Measurements from ENCODE around the gene TOLLIP. TPM values are rescaled to one million over a fixed set of nuclear protein-coding genes. Genes with fewer than 3 reads are reported as not detected.

The TOLLIP gene
- total and polyA plus RNA-seq, 2 of the 4 experiments (the other 2 are of a cell fraction), result 19.7 to 42.9 TPM

DNA sequence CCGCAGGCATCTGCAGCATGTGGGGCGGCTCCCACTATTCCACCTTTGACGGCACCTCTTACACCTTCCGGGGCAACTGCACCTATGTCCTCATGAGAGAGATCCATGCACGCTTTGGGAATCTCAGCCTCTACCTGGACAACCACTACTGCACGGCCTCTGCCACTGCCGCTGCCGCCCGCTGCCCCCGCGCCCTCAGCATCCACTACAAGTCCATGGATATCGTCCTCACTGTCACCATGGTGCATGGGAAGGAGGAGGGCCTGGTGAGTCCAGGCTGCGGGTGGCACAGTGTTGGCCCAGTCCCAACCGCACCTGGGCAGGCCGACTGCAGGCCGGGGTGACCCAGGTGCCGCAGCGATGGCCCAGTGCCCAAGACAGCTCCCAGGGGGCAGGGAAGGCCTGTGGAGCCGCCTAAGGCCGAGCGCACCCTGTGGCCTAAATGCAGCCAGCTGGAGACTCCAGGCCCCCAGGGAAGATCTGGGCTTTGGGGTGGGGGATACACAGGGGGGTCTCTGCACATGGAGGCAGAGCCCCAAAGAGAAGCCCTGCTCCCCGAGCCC lies 55.3 kb downstream of the TOLLIP start:
- H3K23ac ChIP-seq (ENCODE audit: low read depth, low read length), result no peak overlapping the region
- dilution Hi-C loops (cut with HindIII; ENCODE audit: low sequenced_read_pairs, unreplicated experiment) (no loop called here), intact Hi-C loops (cut with micrococcal nuclease) (no loop called here), in situ Hi-C loops (cut with MboI; ENCODE audit: low sequenced_read_pairs) (no loop called here)
- no peak overlapping the region for H2AK5ac ChIP-seq (ENCODE audit: low read depth, low read length)
- H2BK120ac ChIP-seq (ENCODE audit: low read depth, low read length), result no peak overlapping the region
- H3K4me2 ChIP-seq (ENCODE audit: low read depth, low read length), result no peak overlapping the region
- no peak overlapping the region for H2BK15ac ChIP-seq (ENCODE audit: low read depth, low read length)
- no peaks in the 10 kb centered on the region for H3K27me3 ChIP-seq (ENCODE audit: control insufficient read depth, insufficient read depth, low read length)
- H3K36me3 ChIP-seq (ENCODE audit: control insufficient read depth, insufficient read depth, low read length), result no peaks in the 10 kb centered on the region
- H4K20me1 ChIP-seq (ENCODE audit: insufficient read depth, low read length), result no peaks in the 10 kb centered on the region
- H3K9me3 ChIP-seq (ENCODE audit: control insufficient read depth, insufficient read depth, low read length), result peaks cover 12% of the 10 kb centered on the region; the same call in 1 of the 2 replicates
- no peak overlapping the region for H4K8ac ChIP-seq (ENCODE audit: low read depth in 2 of 2, low read length in 2 of 2)
- H3K4me1 ChIP-seq (ENCODE audit: control insufficient read depth, insufficient read depth, low read length), result no peaks in the 10 kb centered on the region
- no peak overlapping the region for H2AFZ ChIP-seq (replicated peaks; ENCODE audit: low read length, poor library complexity)
- TF ChIP-seq NFE2L2 (IDR thresholded peaks at IDR 0.05; ENCODE audit: low read depth, low read length) (no peak), CEBPB (IDR thresholded peaks at IDR 0.05; ENCODE audit: low read depth, low read length) (no peak), BHLHE40 (IDR thresholded peaks at IDR 0.05; ENCODE audit: low read depth, low read length) (no peak), USF2 (IDR thresholded peaks at IDR 0.05; ENCODE audit: low read depth, low read length) (no peak), SMC3 (IDR thresholded peaks at IDR 0.05; ENCODE audit: low read depth, low read length) (no peak), RFX5 (IDR thresholded peaks at IDR 0.05; ENCODE audit: low read depth, low read length) (no peak), FOS (IDR thresholded peaks at IDR 0.05; ENCODE audit: low read depth, low read length) (no peak), MAFK (IDR thresholded peaks at IDR 0.05; ENCODE audit: low read depth, low read length) (no peak), CHD1 (IDR thresholded peaks at IDR 0.05; ENCODE audit: low read depth, low read length) (no peak), RCOR1 (IDR thresholded peaks at IDR 0.05; ENCODE audit: insufficient replicate concordance, low read length) (no peak), MAZ (IDR thresholded peaks at IDR 0.05; ENCODE audit: borderline replicate concordance, low read depth, low read length) (no peak), RAD21 (IDR thresholded peaks at IDR 0.05; ENCODE audit: low read length) (no peak), MXI1 (IDR thresholded peaks at IDR 0.05; ENCODE audit: borderline replicate concordance, low read depth, low read length) (no peak)
- TF ChIP-seq, protein P1, sequence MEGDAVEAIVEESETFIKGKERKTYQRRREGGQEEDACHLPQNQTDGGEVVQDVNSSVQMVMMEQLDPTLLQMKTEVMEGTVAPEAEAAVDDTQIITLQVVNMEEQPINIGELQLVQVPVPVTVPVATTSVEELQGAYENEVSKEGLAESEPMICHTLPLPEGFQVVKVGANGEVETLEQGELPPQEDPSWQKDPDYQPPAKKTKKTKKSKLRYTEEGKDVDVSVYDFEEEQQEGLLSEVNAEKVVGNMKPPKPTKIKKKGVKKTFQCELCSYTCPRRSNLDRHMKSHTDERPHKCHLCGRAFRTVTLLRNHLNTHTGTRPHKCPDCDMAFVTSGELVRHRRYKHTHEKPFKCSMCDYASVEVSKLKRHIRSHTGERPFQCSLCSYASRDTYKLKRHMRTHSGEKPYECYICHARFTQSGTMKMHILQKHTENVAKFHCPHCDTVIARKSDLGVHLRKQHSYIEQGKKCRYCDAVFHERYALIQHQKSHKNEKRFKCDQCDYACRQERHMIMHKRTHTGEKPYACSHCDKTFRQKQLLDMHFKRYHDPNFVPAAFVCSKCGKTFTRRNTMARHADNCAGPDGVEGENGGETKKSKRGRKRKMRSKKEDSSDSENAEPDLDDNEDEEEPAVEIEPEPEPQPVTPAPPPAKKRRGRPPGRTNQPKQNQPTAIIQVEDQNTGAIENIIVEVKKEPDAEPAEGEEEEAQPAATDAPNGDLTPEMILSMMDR (conservative IDR thresholded peaks at IDR 0.05; ENCODE audit: low read depth, low read length), result no peak
- H3K79me1 ChIP-seq (ENCODE audit: low read depth in 1 of 2, low read length in 2 of 2), result no peaks in the 10 kb centered on the region
- ATAC-seq (ENCODE audit: low read depth), result no peak
- H3K14ac ChIP-seq (replicated peaks; ENCODE audit: low read depth, low read length), result no peak overlapping the region
- no peak overlapping the region for H4K5ac ChIP-seq (ENCODE audit: low read depth, low read length)
- H2BK5ac ChIP-seq (ENCODE audit: low read depth, low read length, poor library complexity, severe bottlenecking), result no peak overlapping the region
- WGBS, 2 experiments (ENCODE audit: extremely low coverage in 2 of 2, insufficient read length in 1 of 2), result 85% methylated on average over 7 of the region's 22 CpGs; no CpG with 5 or more reads in 1 of the 2 experiments
- no peak overlapping the region for H2AK9ac ChIP-seq (replicated peaks; ENCODE audit: low read depth, low read length, poor library complexity)
- no peak overlapping the region for H3K18ac ChIP-seq (ENCODE audit: low read depth, low read length)
- H2BK20ac ChIP-seq (ENCODE audit: low read depth, low read length), result no peak overlapping the region
- POLR2A ChIA-PET (ENCODE audit: unreplicated experiment), result no interaction called here
- no peak overlapping the region for H3K4me3 ChIP-seq (ENCODE audit: insufficient read depth, low read depth, low read length)
- no peak overlapping the region for H4K91ac ChIP-seq (ENCODE audit: insufficient read depth, low read depth, low read length)
- CTCF ChIA-PET, result no interaction called here
- no peak overlapping the region for H3K56ac ChIP-seq (ENCODE audit: extremely low read depth, insufficient read depth, low read length)
- BruUV-seq (replicated peaks), result no TSS peak
- no peak overlapping the region for H3K4ac ChIP-seq (ENCODE audit: low read depth, low read length)
- no peak for DNase-seq
- no peak overlapping the region for H3K27ac ChIP-seq (ENCODE audit: insufficient read depth, low read length)
- no peak overlapping the region for H3K9ac ChIP-seq (ENCODE audit: low read depth, low read length)
- H3K9me1 ChIP-seq (ENCODE audit: insufficient read depth, low read length), result no peaks in the 10 kb centered on the region

All from IMR-90 (cell line).